ENCODE results near the gene TSKU.

DNA sequence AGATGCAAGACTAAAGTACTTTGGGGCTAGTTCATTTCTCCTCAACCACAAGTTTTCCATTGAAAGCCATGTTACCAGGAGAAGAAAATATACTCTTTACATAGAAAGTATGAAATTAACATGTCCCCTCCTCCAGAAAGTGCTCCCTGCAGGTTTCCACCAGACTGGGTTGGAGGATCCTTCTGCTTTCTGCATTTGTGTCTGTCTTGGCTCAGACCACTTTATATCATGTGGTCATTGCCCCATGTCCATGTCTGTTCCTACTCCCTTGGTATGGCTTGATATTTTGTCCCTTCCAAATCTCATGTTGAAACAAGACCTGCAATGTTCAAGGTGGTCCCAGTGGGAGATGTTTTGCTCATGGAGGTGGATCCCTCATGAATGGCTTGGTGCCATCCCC, 49.2 kb downstream of the TSKU start:
- TF ChIP-seq EZH2 (IDR thresholded peaks at IDR 0.05; ENCODE audit: insufficient read depth, poor library complexity, severe bottlenecking), result no peak
- TF ChIP-seq EZH2phosphoT487 (IDR thresholded peaks at IDR 0.05; ENCODE audit: insufficient read depth, low read depth), result no peak
